Activated CD4-positive, alpha-beta T cell treated with anti-CD3 and anti-CD28 coated beads, Interleukin-2, amount 50 U/mL, for 4 hours (primary cell): Measurements from ENCODE around the gene RNF224.
A peak's percentile ranks its signal among the peaks of the same experiment; 100 is the strongest.
"Not testable (repeated sequence)": the region's sequence is repeated elsewhere in the genome, so short reads cannot be mapped to it uniquely, and the experiment has no call there.

ENCODE experiments used
- DNase-seq, 2 experiments: peaks; one replicate each; pipeline ENCODE4 v3.0.0-alpha.2; 2020

RNF224 gene

GRCh38 chr9:137241490-137242268, 14.4 kb downstream of the RNF224 start:
- peak; percentile 64 to 72 for DNase-seq

- no peak for DNase-seq
These were observed 15.2 kb downstream of the RNF224 start for GRCh38 chr9:137242269-137243203.

- not testable (repeated sequence) for DNase-seq
These were observed 15.9 kb downstream of the RNF224 start for GRCh38 chr9:137243266-137243625.

- no peak for DNase-seq
These were observed 16.6 kb downstream of the RNF224 start for GRCh38 chr9:137243626-137244485.

GRCh38 chr9:137244486-137245449, 17.5 kb downstream of the RNF224 start:
- no peak for DNase-seq

GRCh38 chr9:137245450-137246421, 18.4 kb downstream of the RNF224 start:
- DNase-seq, result no peak

GRCh38 chr9:137247135-137247915, 20.0 kb downstream of the RNF224 start:
- no peak for DNase-seq

GRCh38 chr9:137247916-137248175, 20.5 kb downstream of the RNF224 start:
- no peak for DNase-seq

GRCh38 chr9:137250329-137251193, 23.3 kb downstream of the RNF224 start:
- DNase-seq, result no peak

GRCh38 chr9:137251194-137251461, 23.8 kb downstream of the RNF224 start, which contains the start of gene STPG3:
Gene STPG3, plus strand, starts transcription at chr9:137251286. Its CDS starts 1 bp downstream, at chr9:137251287.
- no peak for DNase-seq

- no peak for DNase-seq
These were observed 24.4 kb downstream of the RNF224 start for GRCh38 chr9:137251490-137252268.

- no peak for DNase-seq
These were observed 25.5 kb downstream of the RNF224 start for GRCh38 chr9:137252555-137253506.

GRCh38 chr9:137253717-137254623, 26.7 kb downstream of the RNF224 start:
- no peak for DNase-seq

GRCh38 chr9:137254624-137255447, 27.5 kb downstream of the RNF224 start, which contains the start of gene NELFB:
Gene NELFB, plus strand, starts transcription at chr9:137255327.
- peak; percentile 91 to 92 for DNase-seq
